Epithelial cell of esophagus (primary cell): ENCODE measurements around the gene SLC19A1.
"Not testable (repeated sequence)": the region's sequence is repeated elsewhere in the genome, so short reads cannot be mapped to it uniquely, and the experiment has no call there.

Experiments
- DNase-seq: peaks from one replicate; pipeline ENCODE4 v3.0.0; 2010; ENCODE audit warnings: low read depth
- H3K4me3 ChIP-seq: 2 replicates; pipeline ENCODE4 v1.5.1; 2011; ENCODE audit warnings: mild to moderate bottlenecking, low read length, control low read depth
- TF ChIP-seq, protein P1 (sequence below): IDR thresholded peaks from 2 replicates; pipeline ENCODE4 v1.5.1; 2011; ENCODE audit warnings: low read depth, mild to moderate bottlenecking, low read length, control low read depth, inconsistent platforms; ENCODE audit not compliant: insufficient read depth; ENCODE audit errors: missing control alignments

The SLC19A1 gene

DNA sequence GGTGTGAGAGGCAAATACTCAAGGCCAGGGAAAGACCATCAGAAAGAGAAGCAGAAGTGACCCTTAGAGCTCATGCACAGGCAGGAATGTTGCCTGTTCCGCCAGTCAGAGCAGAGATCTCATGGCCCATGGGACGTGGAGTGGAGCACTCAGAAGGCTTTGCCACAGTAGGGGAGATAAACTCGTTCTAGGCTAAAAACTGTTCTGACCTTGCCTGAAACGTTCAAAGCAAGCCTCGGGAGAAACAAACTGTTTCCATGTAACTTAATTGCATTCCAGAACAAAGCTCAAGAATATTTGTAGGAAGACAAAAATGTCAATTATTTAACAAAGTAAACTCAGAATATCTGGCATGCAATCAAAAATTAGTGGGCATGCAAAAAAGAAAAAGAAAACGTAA, 20.7 kb upstream of the SLC19A1 start:
- DNase-seq: no peak
- TF ChIP-seq, protein P1, sequence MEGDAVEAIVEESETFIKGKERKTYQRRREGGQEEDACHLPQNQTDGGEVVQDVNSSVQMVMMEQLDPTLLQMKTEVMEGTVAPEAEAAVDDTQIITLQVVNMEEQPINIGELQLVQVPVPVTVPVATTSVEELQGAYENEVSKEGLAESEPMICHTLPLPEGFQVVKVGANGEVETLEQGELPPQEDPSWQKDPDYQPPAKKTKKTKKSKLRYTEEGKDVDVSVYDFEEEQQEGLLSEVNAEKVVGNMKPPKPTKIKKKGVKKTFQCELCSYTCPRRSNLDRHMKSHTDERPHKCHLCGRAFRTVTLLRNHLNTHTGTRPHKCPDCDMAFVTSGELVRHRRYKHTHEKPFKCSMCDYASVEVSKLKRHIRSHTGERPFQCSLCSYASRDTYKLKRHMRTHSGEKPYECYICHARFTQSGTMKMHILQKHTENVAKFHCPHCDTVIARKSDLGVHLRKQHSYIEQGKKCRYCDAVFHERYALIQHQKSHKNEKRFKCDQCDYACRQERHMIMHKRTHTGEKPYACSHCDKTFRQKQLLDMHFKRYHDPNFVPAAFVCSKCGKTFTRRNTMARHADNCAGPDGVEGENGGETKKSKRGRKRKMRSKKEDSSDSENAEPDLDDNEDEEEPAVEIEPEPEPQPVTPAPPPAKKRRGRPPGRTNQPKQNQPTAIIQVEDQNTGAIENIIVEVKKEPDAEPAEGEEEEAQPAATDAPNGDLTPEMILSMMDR: no peak

DNA sequence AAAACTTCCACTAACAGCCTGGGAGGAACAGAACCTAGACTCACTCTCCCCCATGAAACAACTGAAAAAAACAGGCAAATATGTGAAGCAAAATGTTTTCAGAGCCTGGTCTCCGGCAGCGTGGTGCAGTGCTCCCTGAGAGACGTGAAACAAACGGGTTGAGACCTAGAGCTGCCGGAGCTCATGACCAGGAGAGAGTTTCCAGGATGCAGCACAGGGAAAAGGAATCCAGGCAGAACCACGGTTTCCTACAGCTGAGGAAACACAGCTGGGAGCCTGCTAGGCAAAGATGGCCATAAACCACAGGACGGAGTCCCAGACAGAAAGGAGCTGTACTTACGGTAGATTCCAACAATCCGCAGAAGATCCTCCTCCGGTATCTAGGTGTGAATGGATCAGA, 20.2 kb upstream of the SLC19A1 start:
- no peak overlapping the region for H3K4me3 ChIP-seq
- TF ChIP-seq, protein P1: no peak
- no peak for DNase-seq

More for the DNA sequence above, 20.7 kb upstream of the SLC19A1 start:
- H3K4me3 ChIP-seq: no peak overlapping the region

DNA sequence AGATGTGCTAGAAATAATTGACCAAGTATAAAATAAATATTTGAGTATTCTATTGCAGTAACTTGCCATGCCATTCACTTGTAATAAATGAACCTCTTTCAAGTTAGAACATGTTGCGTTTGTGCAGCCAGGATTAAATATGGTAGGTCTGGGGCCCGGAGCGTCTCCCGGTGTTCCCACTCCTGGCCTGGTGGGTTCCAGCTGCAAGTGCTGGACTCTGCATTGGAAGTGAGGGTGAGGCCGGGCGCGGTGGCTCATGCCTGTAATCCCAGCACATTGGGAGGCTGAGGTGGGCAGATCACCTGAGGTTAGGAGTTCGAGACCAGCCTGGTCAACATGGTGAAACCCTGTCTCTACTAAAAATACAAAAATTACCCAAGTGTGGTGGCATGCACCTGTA, 19.0 kb upstream of the SLC19A1 start:
- not testable (repeated sequence) for DNase-seq, H3K4me3 ChIP-seq

DNA sequence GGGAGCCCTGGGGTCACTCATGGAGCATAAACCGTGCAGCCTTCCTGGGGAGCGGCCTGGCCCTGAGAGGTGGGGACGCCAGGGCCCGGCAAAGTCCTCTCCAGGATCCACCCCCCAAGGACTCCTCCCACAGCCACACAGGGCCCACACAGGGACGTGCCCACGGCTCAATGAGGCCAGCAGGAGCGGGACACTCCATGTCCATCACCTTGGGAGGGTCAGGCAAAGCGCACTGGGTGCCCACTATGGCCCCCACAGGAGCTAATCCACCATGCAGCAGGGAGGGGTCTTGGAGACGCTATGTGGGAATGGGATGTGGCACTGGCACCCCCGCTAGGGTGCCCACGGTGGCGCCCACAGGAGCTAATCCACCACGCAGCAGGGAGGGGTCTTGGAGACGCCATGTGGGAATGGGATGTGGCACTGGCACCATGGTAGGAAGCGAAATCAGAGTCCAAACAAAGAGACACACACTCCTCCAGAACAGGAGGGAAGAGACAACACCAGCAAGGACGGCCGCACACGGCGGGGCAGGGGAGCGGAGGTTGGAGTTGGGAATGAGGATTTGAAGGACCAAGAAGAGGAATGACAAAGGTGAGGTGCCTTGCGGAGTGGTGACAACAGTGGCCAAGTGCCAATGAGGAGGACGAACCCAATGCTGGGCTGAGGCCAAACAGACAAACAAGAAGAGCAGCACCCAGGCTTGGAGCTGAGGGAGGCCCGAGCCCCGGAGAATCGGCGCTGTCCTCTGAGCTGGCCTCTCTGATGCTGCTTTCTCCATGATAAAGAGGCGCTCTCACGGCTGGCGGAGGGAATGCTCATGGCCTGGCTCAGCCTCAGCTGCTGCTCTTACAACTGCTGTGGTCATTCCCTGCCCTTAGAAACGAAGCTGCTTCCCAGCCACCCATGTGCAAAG, 18.1 kb upstream of the SLC19A1 start:
- TF ChIP-seq, protein P1: no peak
- no peak for DNase-seq

DNA sequence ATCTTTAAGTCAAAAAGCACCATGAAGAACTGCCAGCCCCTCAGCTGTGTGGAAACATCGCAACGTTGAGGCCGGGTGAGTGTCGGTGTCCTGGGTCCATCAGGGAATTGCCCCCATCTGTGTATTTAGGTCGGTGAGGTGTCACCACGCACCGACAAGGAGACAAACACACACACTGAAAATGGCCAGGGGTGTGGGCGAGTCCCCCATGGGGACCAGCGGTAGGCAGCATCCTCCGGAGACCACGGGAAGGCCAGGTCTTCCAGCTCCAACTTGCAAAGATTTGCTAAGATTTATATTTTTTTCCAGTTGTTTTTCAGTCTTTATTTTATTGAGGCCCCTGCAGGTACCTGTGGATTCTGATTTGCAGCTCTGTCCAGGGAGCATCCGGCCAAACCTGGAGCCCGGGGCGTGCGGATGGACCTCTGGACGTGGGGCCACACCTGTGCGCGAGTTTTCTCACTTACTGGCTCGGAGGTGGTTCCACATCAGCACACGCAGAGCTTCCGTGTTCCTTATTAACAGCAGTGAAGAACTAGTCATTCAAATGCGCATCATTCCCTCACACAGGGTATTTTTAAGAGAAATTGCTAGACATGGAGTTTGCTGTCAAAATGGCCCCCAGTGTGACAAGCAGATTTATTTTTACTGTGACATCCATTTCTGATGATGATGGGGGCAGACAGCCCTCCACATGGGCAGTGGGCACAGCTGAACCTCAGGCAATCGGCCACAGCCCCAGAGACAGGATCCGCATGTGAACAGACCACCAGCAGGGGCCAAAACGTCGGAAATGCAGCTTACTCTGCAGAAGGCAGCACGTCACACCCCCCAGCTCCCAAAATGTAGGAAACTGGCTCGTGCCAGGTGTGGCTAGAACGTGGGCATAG, 17.2 kb upstream of the SLC19A1 start:
- DNase-seq: no peak

More for the DNA sequence above, 18.1 kb upstream of the SLC19A1 start:
- no peak overlapping the region for H3K4me3 ChIP-seq

DNA sequence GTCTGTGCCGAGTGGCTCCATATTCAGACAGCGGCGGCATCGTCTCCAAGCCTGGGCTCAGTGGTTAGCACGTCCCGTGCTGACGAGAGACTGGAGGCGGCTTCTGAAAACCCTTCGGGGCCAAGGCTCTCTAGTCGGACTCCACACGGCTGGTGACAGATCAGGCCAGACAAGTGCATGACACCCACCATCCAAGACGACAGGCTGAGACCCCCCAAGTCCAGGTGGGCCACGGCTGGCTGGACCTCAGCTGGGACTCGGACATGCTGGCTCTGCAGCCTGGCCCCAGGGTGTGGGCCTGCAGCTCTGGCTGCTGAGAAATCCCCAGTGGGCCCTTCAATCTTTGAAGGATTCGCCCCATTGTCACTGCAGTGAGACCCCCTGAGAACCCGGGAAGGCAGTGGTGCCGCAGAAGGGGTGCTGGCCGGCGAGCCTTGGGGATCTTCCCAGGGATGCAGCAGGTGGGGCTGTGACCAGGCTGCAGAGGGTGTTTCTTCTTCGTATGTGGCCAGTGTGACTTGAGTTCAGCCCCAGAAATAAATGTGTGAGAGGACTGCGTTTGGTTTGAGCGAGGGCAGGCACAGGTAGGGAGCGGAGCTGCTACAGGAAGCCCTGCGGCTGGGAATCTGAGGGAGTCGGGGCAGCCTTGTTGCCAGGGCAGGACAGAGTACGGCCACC, 15.9 kb upstream of the SLC19A1 start:
- TF ChIP-seq, protein P1: no peak
- H3K4me3 ChIP-seq: no peak overlapping the region

More for the DNA sequence above, 17.2 kb upstream of the SLC19A1 start:
- TF ChIP-seq, protein P1: no peak
- no peak overlapping the region for H3K4me3 ChIP-seq

DNA sequence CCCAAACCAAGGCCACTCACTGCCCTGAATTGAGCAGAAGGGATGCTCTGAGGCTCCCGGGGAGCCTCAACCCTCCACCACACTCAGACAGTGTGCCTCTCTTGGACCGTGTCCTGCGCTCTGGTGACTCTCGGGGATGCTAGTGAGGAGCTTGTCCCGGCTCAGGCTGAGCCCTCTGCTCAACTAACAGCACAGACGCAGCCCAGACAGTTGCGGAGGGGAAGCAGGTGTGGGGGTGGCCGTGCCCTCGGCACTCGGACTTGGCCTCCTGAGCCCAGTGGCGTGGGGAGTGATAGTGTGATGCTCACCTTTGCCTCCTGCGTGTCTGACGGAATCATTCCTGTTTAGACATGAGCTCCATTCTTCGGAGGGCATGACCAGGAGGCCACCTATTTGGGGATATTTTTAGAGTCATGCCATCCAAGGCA, 15.4 kb upstream of the SLC19A1 start:
- TF ChIP-seq, protein P1: no peak
- DNase-seq: no peak
- no peak overlapping the region for H3K4me3 ChIP-seq

More for the DNA sequence above, 15.9 kb upstream of the SLC19A1 start:
- DNase-seq: no peak
